Astrocyte (in vitro differentiated cells and primary cell): Measurements from ENCODE around the gene CARD19. TPM values are rescaled to one million over a fixed set of nuclear protein-coding genes. Genes with fewer than 3 reads are reported as not detected.

Source experiments
- DNase-seq: peaks from one replicate; pipeline ENCODE4 v3.0.0-alpha.2; 2010; ENCODE audit warnings: low read depth
- FAIRE-seq: peaks from 2 replicates; lab custom pipeline; 2011; peaks lifted over from hg19 to GRCh38; lab: Jason Lieb, UNC
- H2AFZ ChIP-seq: 2 replicates; pipeline ENCODE4 v1.6.0; 2012; ENCODE audit warnings: low read depth, low read length, inconsistent platforms
- H3K27ac ChIP-seq: 2 replicates; pipeline ENCODE4 v1.5.1; 2011; ENCODE audit warnings: low read depth, low read length, inconsistent platforms
- H3K27me3 ChIP-seq: 2 replicates; pipeline ENCODE4 v1.6.0; 2011; ENCODE audit warnings: low read length, inconsistent platforms; ENCODE audit not compliant: insufficient read depth
- H3K36me3 ChIP-seq: 2 replicates; pipeline ENCODE4 v1.5.1; 2011; ENCODE audit warnings: low read length, inconsistent platforms; ENCODE audit not compliant: insufficient read depth
- H3K4me1 ChIP-seq: 2 replicates; pipeline ENCODE4 v1.5.1; 2011; ENCODE audit warnings: low read length, inconsistent platforms; ENCODE audit not compliant: insufficient read depth
- H3K4me2 ChIP-seq: 2 replicates; pipeline ENCODE4 v1.6.0; 2012; ENCODE audit warnings: low read length, inconsistent platforms
- H3K4me3 ChIP-seq: 2 replicates; pipeline ENCODE4 v1.5.1; 2011; ENCODE audit warnings: low read depth, mild to moderate bottlenecking, low read length, inconsistent platforms; ENCODE audit not compliant: insufficient read depth
- H3K79me2 ChIP-seq: 2 replicates; pipeline ENCODE4 v1.6.0; 2012; ENCODE audit warnings: mild to moderate bottlenecking, low read length, inconsistent platforms; ENCODE audit not compliant: insufficient read depth
- H3K9ac ChIP-seq: 2 replicates; pipeline ENCODE4 v1.6.0; 2012; ENCODE audit warnings: mild to moderate bottlenecking, low read length, inconsistent platforms
- H3K9me3 ChIP-seq: 2 replicates; pipeline ENCODE4 v1.5.1; 2012; ENCODE audit warnings: low read depth, mild to moderate bottlenecking, low read length, inconsistent platforms; ENCODE audit not compliant: insufficient read depth
- H4K20me1 ChIP-seq: 2 replicates; pipeline ENCODE4 v1.6.0; 2012; ENCODE audit warnings: low read length, inconsistent platforms; ENCODE audit not compliant: insufficient read depth
- H3K27ac Mint-ChIP-seq: one replicate; pipeline ENCODE4 v1.8.0; 2021; ENCODE audit warnings: mild to moderate bottlenecking, mixed read lengths; ENCODE audit not compliant: unreplicated experiment
- H3K27me3 Mint-ChIP-seq: one replicate; pipeline ENCODE4 v1.8.0; 2021; ENCODE audit warnings: low read depth, mixed read lengths; ENCODE audit not compliant: unreplicated experiment
- H3K36me3 Mint-ChIP-seq: one replicate; pipeline ENCODE4 v1.8.0; 2021; ENCODE audit warnings: low read depth, mixed read lengths; ENCODE audit not compliant: unreplicated experiment
- H3K4me1 Mint-ChIP-seq: one replicate; pipeline ENCODE4 v1.8.0; 2021; ENCODE audit warnings: low read depth, mixed read lengths; ENCODE audit not compliant: unreplicated experiment
- H3K4me3 Mint-ChIP-seq: one replicate; pipeline ENCODE4 v1.8.0; 2021; ENCODE audit warnings: mild to moderate bottlenecking, moderate library complexity, mixed read lengths; ENCODE audit not compliant: unreplicated experiment
- H3K9me3 Mint-ChIP-seq: one replicate; pipeline ENCODE4 v1.8.0; 2021; ENCODE audit warnings: mild to moderate bottlenecking, mixed read lengths; ENCODE audit not compliant: unreplicated experiment
- EZH2 ChIP-seq: IDR thresholded peaks from 2 replicates; pipeline ENCODE4 v1.6.1; 2012; ENCODE audit warnings: mild to moderate bottlenecking, low read length, inconsistent platforms; ENCODE audit not compliant: insufficient read depth
- total RNA-seq: library from RNA; stranded (reverse); gene quantifications from 2 replicates; pipeline ENCODE4 v1.2.1, GENCODE V29; 2021
- TF ChIP-seq, protein P1 (sequence below): IDR thresholded peaks from 2 replicates; pipeline ENCODE4 v1.5.1; 2011; ENCODE audit warnings: low read depth, mild to moderate bottlenecking, inconsistent platforms, low read length, moderate library complexity; ENCODE audit not compliant: insufficient read depth

Gene CARD19
- total RNA-seq, 1 donor from 2014 or later: 36.3 TPM

DNA sequence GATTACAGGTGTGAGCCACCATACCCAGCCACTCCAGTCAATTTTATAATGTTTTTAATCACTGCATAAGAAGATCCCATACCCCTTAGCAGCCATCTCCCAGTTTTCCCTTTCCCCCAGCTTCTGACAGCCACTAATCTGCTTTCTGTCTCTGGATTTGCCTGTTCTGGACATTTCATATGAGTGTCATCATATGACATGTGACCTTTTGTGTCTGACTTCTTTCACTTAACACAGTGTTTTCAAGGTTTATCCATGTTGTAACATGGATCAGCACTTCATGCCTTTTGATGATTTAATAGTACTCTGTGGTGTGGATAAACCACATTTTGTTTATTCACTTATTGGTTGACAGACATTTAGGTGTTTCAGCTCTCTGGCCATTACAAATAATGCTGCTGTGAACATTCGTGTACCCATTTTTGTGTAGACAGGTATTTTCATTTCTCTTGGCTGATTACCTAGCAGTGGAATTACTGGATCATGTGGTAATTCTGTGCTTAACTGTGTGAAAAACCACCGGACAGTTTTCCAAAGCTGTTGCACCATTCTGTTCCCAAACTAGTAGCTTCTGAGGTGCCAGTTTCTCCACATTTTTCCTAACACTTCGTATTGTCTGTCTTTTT, 28.9 kb upstream of the CARD19 start:
- H3K79me2 ChIP-seq: no peaks in the 10 kb centered on the region
- DNase-seq (no peak), FAIRE-seq (no peak)
- H3K9me3 ChIP-seq: no peaks in the 10 kb centered on the region
- Mint-ChIP-seq H3K36me3 (peaks cover 3% of the 10 kb centered on the region), H3K9me3 (no peaks in the 10 kb centered on the region), H3K4me3 (no peak overlapping the region), H3K27me3 (peaks cover 27% of the 10 kb centered on the region), H3K4me1 (no peaks in the 10 kb centered on the region), H3K27ac (no peak overlapping the region)
- peaks cover 2% of the 10 kb centered on the region for H3K27me3 ChIP-seq
- H3K4me1 ChIP-seq: no peaks in the 10 kb centered on the region
- no peaks in the 10 kb centered on the region for H3K36me3 ChIP-seq
- H2AFZ ChIP-seq: no peak overlapping the region
- no peak for TF ChIP-seq EZH2
- TF ChIP-seq, protein P1, sequence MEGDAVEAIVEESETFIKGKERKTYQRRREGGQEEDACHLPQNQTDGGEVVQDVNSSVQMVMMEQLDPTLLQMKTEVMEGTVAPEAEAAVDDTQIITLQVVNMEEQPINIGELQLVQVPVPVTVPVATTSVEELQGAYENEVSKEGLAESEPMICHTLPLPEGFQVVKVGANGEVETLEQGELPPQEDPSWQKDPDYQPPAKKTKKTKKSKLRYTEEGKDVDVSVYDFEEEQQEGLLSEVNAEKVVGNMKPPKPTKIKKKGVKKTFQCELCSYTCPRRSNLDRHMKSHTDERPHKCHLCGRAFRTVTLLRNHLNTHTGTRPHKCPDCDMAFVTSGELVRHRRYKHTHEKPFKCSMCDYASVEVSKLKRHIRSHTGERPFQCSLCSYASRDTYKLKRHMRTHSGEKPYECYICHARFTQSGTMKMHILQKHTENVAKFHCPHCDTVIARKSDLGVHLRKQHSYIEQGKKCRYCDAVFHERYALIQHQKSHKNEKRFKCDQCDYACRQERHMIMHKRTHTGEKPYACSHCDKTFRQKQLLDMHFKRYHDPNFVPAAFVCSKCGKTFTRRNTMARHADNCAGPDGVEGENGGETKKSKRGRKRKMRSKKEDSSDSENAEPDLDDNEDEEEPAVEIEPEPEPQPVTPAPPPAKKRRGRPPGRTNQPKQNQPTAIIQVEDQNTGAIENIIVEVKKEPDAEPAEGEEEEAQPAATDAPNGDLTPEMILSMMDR: no peak
- no peak overlapping the region for H3K9ac ChIP-seq
- no peak overlapping the region for H3K4me3 ChIP-seq
- H4K20me1 ChIP-seq: no peaks in the 10 kb centered on the region
- H3K4me2 ChIP-seq: no peak overlapping the region
- no peak overlapping the region for H3K27ac ChIP-seq

DNA sequence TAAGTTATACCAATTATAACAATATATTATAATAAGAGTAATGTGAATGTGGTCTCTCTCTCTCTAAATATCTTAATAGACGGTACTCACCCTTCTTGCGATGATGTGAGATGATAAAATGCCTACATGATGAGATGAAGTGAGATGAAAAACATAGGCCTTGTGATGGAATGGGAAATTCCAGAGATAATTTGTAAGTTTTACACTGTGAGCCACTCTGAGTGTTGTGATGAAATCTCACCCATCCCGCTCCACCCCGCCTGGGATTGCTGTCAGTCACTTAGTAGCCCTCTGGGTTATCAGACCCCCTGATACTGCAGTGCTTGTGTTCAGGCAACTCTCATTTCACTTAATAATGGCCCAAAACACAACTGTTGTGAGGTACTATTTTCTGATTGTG, 27.1 kb upstream of the CARD19 start:
- Mint-ChIP-seq H3K4me1 (no peaks in the 10 kb centered on the region), H3K9me3 (no peaks in the 10 kb centered on the region), H3K36me3 (peaks cover 3% of the 10 kb centered on the region), H3K4me3 (no peak overlapping the region), H3K27ac (no peak overlapping the region), H3K27me3 (peaks cover 19% of the 10 kb centered on the region)
- Histone ChIP-seq H3K27ac (no peak overlapping the region), H3K27me3 (peaks cover 2% of the 10 kb centered on the region), H3K4me2 (no peak overlapping the region), H3K36me3 (no peaks in the 10 kb centered on the region), H3K9ac (no peak overlapping the region), H4K20me1 (no peaks in the 10 kb centered on the region), H3K79me2 (no peaks in the 10 kb centered on the region), H3K9me3 (no peaks in the 10 kb centered on the region), H2AFZ (no peak overlapping the region), H3K4me3 (no peak overlapping the region), H3K4me1 (peaks cover 7% of the 10 kb centered on the region)
- DNase-seq (no peak), FAIRE-seq (no peak)
- TF ChIP-seq, protein P1: no peak
- no peak for TF ChIP-seq EZH2

DNA sequence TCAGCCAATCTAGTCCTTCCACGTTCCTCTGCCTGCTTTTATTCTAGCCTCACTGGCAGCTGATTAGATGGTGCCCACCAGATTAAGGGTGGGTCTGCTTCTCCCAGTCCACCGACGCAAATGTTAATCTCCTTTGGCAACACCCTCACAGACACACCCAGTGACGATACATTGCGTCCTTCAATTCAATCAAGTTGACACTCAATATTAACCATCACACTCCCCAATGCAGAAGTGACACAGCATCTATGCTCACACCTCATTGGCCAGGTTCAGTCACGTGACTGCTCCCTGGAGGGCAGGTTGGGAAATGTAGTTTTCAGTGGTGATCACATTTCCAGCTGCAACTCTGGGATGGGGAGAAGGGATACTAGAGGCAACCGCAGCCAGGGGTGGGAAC, 24.6 kb upstream of the CARD19 start:
- no peak overlapping the region for H3K27ac Mint-ChIP-seq
- no peaks in the 10 kb centered on the region for H4K20me1 ChIP-seq
- DNase-seq: peak; percentile 10
- H3K27ac ChIP-seq: no peak overlapping the region
- H3K4me2 ChIP-seq: no peak overlapping the region
- H3K36me3 ChIP-seq: no peaks in the 10 kb centered on the region
- H2AFZ ChIP-seq: no peak overlapping the region
- no peaks in the 10 kb centered on the region for H3K4me1 Mint-ChIP-seq
- no peaks in the 10 kb centered on the region for H3K27me3 ChIP-seq
- no peak overlapping the region for H3K9ac ChIP-seq
- H3K4me3 Mint-ChIP-seq: no peak overlapping the region
- peaks cover 3% of the 10 kb centered on the region for H3K36me3 Mint-ChIP-seq
- H3K4me1 ChIP-seq: peaks cover 7% of the 10 kb centered on the region
- H3K4me3 ChIP-seq: no peak overlapping the region
- H3K9me3 ChIP-seq: no peaks in the 10 kb centered on the region
- H3K9me3 Mint-ChIP-seq: no peaks in the 10 kb centered on the region
- peaks cover 13% of the 10 kb centered on the region for H3K27me3 Mint-ChIP-seq
- FAIRE-seq: no peak
- TF ChIP-seq, protein P1: no peak
- no peak for TF ChIP-seq EZH2
- H3K79me2 ChIP-seq: no peaks in the 10 kb centered on the region
